Measurements from ENCODE around the gene SEC14L2. TPM values are rescaled to one million over a fixed set of nuclear protein-coding genes. Genes with fewer than 3 reads are reported as not detected.

The SEC14L2 gene
- total RNA-seq, 2 donors from 2014 or later = 11.3 to 52.8 TPM

DNA sequence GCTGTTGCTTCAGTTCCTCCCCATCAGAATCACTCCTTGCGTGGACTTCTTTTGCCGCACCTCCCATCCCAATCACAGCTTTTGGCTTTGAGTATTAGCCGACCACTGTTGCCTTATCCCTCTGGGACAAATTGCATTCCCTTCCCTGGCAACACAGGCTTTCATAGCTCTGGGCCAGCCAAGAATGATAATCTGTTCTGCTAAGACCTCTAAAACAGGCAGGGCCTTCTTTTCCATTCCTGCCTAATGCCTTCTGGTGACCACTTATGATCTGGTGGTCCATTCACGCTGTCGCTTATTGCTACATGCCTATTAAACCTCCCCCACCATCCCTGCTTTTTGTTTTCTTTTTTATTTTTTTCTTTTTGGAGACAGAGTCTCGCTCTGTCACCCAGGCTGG, 9.6 kb downstream of the SEC14L2 start:
- H3K4me3 Mint-ChIP-seq = no peak overlapping the region
- no peaks in the 10 kb centered on the region for H3K4me1 Mint-ChIP-seq
- no peaks in the 10 kb centered on the region for H3K9me3 Mint-ChIP-seq
- no peak overlapping the region for H3K27ac Mint-ChIP-seq
- no peaks in the 10 kb centered on the region for H3K27me3 Mint-ChIP-seq
- H3K36me3 Mint-ChIP-seq (ENCODE audit: low read depth) = peaks cover 72% of the 10 kb centered on the region
- no peak for ATAC-seq (replicated peaks)

DNA sequence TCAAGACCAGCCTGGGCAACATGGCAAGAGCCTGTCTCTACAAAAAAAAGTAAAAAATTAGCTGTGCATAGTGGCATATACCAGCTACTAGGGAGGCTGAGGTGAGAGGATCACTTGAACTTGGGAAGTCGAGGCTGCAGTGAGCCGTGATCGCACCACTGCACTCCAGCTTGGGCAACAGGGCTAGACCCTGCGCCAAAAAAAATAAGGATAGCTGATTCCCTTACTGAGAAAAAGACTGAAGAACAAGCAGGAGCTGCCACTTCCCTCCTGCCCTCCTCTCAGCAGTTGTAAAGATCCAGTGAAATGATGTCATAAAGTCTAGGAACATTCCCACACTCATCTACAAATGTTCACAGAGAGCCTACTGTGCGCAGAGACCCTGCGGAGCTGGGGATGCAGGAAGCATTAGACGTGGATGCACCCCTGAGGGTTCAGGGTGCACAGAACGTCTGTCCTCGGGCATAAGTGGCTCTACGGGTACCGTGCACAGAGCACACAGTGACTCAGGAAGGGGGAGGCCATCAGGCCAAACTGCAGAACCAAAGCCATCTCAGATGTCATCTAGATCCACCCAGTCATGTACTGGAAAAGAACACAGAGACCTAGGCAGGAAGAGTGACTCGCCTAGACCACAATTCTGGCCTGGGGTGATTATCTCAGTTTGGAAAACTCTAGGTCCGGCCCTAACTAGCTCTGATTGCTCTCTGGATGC, 11.7 kb downstream of the SEC14L2 start:
- Mint-ChIP-seq H3K4me1 (peaks cover 5% of the 10 kb centered on the region), H3K4me3 (no peak overlapping the region), H3K9me3 (no peaks in the 10 kb centered on the region), H3K27ac (no peak overlapping the region), H3K27me3 (no peaks in the 10 kb centered on the region), H3K36me3 (ENCODE audit: low read depth) (peaks cover 78% of the 10 kb centered on the region)
- peak; percentile 85 for ATAC-seq (replicated peaks)

DNA sequence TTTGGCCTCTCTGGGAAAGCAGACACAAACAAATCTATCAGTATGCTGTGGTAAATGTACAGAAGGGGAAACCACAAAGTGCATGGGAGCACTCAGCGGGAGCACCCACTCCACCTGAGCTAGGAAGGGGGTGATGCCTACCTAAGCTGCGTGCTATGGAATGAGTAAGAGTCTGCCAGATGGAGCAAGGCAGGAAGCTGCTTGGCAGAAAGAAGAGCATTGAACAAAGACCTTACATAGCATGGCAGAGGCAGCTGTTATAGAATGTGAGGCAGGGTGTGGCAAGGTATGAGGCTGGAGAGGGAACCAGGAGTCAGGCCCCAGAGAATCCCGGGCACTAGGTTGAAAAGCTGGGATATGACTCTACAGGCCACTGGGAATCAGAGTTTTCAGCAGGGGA, 15.0 kb downstream of the SEC14L2 start:
- no peak for ATAC-seq (replicated peaks)
- Mint-ChIP-seq H3K4me1 (peaks cover 9% of the 10 kb centered on the region), H3K9me3 (no peaks in the 10 kb centered on the region), H3K4me3 (no peak overlapping the region), H3K27me3 (no peaks in the 10 kb centered on the region), H3K36me3 (ENCODE audit: low read depth) (peaks cover 95% of the 10 kb centered on the region), H3K27ac (no peak overlapping the region)

DNA sequence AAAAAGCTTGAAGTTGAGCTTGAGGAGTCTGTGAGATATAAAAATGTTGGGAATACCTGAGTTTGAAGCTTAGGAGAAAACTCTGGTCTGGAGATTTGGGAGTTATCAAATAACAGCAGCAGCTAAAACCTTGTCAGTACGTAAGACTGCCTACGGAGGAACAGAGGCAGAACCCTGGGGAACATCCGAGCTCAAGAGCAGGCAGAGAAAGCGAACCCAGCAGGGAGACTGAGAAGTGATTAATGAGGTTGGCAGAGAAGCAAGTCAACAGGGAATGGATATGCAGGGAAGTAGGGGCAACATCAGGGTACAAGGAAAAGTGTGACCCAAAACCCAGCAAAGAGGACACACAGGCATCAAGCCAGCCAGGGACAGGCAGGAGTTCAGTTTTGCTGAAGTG, 16.2 kb downstream of the SEC14L2 start:
- ATAC-seq (replicated peaks) = no peak
- peaks cover 9% of the 10 kb centered on the region for H3K4me1 Mint-ChIP-seq
- H3K36me3 Mint-ChIP-seq (ENCODE audit: low read depth) = peaks cover 100% of the 10 kb centered on the region
- no peaks in the 10 kb centered on the region for H3K9me3 Mint-ChIP-seq
- H3K4me3 Mint-ChIP-seq = peak overlapping the region; percentile 13
- peak overlapping the region; percentile 71 for H3K27ac Mint-ChIP-seq
- H3K27me3 Mint-ChIP-seq = no peaks in the 10 kb centered on the region

DNA sequence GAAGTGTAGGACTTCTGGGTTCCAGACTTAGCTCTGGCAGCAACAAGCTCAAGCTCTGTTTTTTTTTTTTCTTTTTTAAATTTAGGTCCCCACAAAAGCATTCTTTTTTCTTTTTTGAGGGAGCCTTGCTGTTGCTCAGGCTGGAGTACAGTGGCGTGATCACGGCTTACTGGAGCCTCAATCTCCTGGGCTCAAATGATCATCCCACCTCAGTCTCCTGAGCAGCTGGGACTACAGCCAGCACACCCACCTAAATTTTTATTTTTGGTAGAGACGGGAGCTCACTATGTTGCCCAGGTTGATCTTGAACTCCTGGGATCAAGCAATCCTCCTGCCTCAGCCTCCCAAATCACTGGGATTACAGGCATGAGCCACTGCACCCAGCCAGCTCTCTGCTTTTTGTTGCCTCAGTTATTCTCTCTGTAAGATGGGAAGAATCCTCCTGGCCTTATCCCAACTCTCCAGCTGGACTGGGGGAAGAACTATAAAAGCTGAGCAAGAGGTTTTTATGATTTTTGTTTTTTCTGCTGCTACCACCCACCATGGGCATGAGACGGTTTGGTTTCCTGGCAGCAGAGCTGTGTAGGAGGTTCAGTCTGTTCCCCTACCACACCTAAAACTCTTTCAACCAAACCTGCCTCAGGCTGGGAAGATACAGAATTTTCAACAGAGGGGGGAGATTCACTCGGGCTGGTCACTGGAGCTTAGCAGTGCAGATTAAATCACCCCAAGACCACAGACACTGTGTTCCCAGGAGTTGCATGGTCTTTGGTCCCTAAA, 17.1 kb downstream of the SEC14L2 start:
- peak; percentile 74 for ATAC-seq (replicated peaks)
- no peaks in the 10 kb centered on the region for H3K9me3 Mint-ChIP-seq
- H3K27ac Mint-ChIP-seq = peak overlapping the region; percentile 71
- peaks cover 9% of the 10 kb centered on the region for H3K4me1 Mint-ChIP-seq
- H3K27me3 Mint-ChIP-seq = no peaks in the 10 kb centered on the region
- H3K36me3 Mint-ChIP-seq (ENCODE audit: low read depth) = peaks cover 100% of the 10 kb centered on the region
- peak overlapping the region; percentile 13 for H3K4me3 Mint-ChIP-seq

DNA sequence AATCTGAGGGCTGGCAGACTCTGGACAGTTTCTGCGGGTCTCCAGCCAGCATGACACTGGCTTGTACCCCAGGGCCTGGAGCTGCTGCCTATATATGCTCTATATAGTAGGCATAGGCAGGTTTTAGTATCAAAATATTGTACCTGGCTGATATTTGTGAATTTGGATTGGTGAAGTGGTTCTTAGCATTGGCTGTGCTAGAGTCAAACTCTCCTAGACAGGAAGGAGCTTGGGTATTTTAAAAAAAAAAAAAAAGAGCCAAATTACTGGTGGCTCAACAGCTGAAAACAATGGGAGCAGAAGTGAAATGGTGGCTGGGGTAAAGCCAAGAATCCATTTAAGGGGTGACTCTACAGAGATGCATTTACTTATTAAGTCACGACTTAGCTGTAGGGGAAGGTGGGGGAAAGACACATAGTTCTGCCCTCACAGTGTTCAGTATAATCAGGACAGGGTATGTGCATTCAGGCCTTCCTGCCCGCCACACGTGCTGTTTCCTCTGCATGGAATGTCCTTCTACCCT, 17.8 kb downstream of the SEC14L2 start:
- Mint-ChIP-seq H3K9me3 (no peaks in the 10 kb centered on the region), H3K36me3 (ENCODE audit: low read depth) (peaks cover 100% of the 10 kb centered on the region), H3K27me3 (no peaks in the 10 kb centered on the region), H3K4me3 (peak overlapping the region; percentile 13), H3K4me1 (peaks cover 9% of the 10 kb centered on the region), H3K27ac (peak overlapping the region; percentile 71)
- ATAC-seq (replicated peaks) = no peak

DNA sequence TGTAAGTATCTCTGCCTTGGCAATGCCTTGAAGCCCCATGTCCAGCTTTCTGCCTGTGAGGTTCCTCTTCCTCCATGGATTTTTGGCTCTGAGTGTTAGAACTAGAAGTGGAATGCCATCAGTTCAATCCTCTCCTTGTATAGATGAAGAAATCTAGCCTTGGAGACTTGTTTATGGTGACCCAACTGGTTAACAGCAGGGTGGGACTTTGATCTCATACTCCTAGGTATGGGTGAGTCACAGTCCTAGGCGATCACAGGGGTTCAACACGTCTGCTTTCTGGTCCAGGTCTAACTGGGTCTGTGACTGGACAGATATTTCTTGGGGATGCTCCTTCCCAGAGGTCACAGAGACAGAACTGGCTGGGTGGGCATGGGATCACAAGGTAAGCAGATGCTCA, 19.6 kb downstream of the SEC14L2 start:
- peaks cover 18% of the 10 kb centered on the region for H3K4me1 Mint-ChIP-seq
- H3K27me3 Mint-ChIP-seq = no peaks in the 10 kb centered on the region
- H3K4me3 Mint-ChIP-seq = no peak overlapping the region
- no peak for ATAC-seq (replicated peaks)
- H3K27ac Mint-ChIP-seq = peak overlapping the region; percentile 39
- H3K9me3 Mint-ChIP-seq = no peaks in the 10 kb centered on the region
- H3K36me3 Mint-ChIP-seq (ENCODE audit: low read depth) = peaks cover 100% of the 10 kb centered on the region

DNA sequence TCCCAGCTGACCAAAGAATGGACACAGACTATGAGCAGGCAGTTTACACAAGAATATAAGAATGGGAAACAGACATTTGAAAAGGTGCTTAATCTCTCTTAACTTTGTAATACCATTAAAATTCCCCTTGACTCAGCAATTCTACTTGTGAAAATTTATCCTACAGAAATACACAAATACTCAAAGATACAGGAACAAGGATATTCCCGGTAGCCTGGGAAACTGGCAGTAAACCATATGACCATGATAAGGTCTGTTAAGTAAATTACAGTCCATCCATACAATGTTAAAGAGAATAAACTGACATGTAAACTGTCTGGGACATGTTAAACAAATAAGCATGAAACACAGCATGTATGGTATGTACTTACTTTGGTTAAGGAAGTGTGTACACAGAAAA, 20.0 kb downstream of the SEC14L2 start:
- Mint-ChIP-seq H3K27me3 (no peaks in the 10 kb centered on the region), H3K4me3 (no peak overlapping the region), H3K27ac (peak overlapping the region; percentile 39), H3K4me1 (peaks cover 22% of the 10 kb centered on the region), H3K9me3 (no peaks in the 10 kb centered on the region), H3K36me3 (ENCODE audit: low read depth) (peaks cover 100% of the 10 kb centered on the region)
- no peak for ATAC-seq (replicated peaks)

DNA sequence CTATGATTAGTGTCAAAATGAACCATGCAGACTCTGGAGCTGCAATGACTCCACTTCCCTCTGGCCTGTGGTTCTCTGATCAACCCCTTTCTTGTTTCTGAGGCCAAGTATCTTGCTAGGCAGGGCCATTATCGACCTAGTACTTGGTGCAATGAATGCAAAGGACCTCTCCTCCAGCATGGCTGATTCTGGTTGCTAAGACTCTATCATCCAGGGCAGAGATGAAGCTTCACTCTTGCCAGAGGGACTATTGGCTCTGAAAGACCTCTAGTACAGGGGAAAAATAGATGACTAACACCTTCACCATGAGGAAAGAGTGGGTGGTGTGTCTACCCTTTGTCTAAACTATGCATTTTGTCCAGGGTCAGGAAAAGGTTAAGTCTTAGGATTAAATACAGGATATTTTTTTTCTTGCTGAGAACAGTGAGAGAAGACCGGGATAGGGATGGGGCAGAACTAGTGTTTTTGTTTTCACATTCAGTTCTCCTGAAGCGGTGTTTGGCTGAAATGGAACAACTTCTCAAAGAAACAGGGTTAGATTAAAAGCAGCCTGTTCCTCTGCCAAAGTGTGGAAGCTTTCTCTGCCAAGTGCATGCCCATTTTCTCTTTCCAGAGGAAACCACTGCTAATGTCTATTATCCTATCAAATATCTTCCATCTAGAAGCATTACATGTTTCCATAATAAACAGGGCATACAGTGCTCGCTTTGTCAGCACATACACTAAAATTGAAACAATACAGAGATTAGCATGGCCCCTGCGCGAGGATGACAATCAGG, 23.7 kb downstream of the SEC14L2 start:
- Mint-ChIP-seq H3K4me3 (peak overlapping the region; percentile 88), H3K27ac (peak overlapping the region; percentile 73)

DNA sequence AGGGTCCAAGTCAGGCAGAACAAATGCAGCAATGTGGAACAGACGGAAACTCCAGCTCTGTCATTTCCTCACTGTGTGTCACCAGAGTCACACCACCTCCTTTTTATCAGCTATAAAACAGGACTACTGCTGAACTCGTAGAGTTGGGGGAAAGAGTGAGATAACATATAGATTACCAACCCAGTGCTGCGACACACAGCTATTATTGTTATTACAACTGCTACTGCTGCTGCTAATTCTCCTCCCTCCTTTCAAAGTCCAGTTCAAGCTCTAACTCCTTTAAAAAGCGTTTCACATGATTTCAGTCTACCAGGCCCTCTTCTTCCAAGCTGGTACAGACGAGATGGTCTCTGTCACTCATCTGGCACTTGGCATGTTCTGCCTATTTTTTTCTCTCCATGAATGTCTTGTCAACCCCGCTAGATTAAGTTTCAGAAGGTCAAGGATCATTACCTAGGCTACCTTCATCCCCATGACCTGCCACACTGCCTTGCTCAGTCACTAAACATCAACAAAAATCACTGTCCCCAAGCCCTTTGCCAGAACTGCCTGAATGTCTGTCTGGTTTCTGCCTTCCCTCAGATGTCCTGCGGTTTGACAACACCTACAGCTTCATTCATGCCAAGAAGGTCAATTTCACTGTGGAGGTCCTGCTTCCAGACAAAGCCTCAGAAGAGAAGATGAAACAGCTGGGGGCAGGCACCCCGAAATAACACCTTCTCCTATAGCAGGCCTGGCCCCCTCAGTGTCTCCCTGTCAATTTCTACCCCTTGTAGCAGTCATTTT, 25.1 kb downstream of the SEC14L2 start:
- Mint-ChIP-seq H3K4me3 (peak overlapping the region; percentile 88), H3K27ac (peak overlapping the region; percentile 98), H3K27me3 (no peaks in the 10 kb centered on the region), H3K4me1 (peaks cover 23% of the 10 kb centered on the region), H3K9me3 (no peaks in the 10 kb centered on the region), H3K36me3 (ENCODE audit: low read depth) (peaks cover 91% of the 10 kb centered on the region)
- ATAC-seq (replicated peaks) = no peak

More for the DNA sequence above, 23.7 kb downstream of the SEC14L2 start:
- Mint-ChIP-seq H3K36me3 (ENCODE audit: low read depth) (peaks cover 91% of the 10 kb centered on the region), H3K4me1 (peaks cover 23% of the 10 kb centered on the region), H3K9me3 (no peaks in the 10 kb centered on the region), H3K27me3 (no peaks in the 10 kb centered on the region)
- ATAC-seq (replicated peaks) = peak; percentile 14

DNA sequence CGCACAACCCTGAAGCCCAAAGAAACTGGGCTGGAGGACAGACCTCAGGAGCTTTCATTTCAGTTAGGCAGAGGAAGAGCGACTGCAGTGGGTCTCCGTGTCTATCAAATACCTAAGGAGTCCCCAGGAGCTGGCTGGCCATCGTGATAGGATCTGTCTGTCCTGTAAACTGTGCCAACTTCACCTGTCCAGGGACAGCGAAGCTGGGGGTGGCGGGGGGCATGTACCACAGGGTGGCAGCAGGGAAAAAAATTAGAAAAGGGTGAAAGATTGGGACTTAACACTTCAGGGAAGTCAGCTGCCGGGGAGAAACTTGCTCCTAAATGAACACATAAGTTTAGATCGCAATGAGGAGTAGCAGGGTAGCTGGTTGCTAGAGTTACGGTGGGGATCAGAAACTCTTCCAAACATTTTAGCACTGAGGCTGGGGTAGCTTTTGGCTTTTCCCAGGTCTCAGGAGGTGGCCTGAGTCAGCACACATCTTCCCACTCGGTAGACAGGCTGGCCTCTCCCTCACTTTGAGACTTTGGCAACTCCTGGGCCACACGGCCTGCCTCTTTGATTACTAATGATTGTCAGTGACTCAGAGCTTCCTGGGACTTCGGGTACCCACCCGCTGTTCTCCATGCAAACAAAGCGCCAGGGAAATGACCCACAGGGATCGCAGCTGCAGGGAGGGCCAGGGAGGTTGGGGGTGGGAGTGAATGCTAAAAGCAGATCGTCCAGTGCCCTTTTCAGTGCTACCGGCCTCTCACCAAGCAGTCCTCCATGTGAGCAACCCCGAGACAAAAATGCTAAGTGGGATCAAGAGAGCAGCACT, 25.9 kb downstream of the SEC14L2 start:
- Mint-ChIP-seq H3K4me3 (peak overlapping the region; percentile 88), H3K36me3 (ENCODE audit: low read depth) (peaks cover 91% of the 10 kb centered on the region), H3K9me3 (no peaks in the 10 kb centered on the region), H3K27ac (peak overlapping the region; percentile 98), H3K27me3 (no peaks in the 10 kb centered on the region), H3K4me1 (peaks cover 23% of the 10 kb centered on the region)
- peak; percentile 37 for ATAC-seq (replicated peaks)

DNA sequence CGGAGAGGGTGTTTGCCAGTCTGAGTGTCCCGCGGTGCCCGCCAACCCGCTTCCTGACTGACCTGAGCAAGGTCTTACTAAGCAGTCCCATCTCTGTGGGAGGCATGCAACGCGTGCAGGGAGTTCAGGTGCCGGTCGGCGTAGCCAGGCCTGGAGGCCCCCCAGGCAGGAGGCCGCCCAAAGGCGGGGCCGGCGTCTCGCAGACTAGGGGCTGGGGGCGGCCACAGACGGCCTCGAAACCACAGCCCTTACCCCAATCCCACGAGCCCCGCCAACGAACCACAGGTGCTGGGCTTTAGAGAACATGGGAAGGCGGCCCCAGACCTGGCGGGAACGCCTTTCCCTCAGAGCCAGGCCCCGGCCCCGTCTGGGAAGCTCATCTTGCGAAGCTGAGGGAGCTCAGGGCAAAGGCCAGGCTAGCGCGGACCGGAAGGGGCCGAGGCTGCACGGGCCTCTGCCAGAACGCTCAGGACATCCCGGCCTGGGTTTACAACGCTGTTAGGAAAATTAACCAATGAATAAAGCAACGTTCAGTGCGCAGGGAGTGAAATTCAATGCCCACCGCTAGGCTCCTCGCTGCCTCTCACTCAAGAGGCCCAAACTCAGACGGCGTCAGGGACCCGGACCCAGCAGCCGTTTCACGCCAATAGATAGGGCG, 26.6 kb downstream of the SEC14L2 start:
- Mint-ChIP-seq H3K9me3 (no peaks in the 10 kb centered on the region), H3K4me1 (peaks cover 23% of the 10 kb centered on the region), H3K27me3 (no peaks in the 10 kb centered on the region), H3K27ac (peak overlapping the region; percentile 98), H3K4me3 (peak overlapping the region; percentile 88), H3K36me3 (ENCODE audit: low read depth) (peaks cover 91% of the 10 kb centered on the region)
- peak; percentile 54 for ATAC-seq (replicated peaks)

Measured in activated T-helper 17 cell treated with anti-CD3 and anti-CD28 coated beads, Interleukin-2, amount 50 U/mL, for 72 hours (primary cell).